ENCODE data around the gene SRD5A1. TPM values are rescaled to one million over a fixed set of nuclear protein-coding genes. Genes with fewer than 3 reads are reported as not detected.
"Not testable (repeated sequence)": the region's sequence is repeated elsewhere in the genome, so short reads cannot be mapped to it uniquely, and the experiment has no call there.

SRD5A1 gene
- total RNA-seq, 1 experiment from 2014 or later = 19.5 TPM

DNA sequence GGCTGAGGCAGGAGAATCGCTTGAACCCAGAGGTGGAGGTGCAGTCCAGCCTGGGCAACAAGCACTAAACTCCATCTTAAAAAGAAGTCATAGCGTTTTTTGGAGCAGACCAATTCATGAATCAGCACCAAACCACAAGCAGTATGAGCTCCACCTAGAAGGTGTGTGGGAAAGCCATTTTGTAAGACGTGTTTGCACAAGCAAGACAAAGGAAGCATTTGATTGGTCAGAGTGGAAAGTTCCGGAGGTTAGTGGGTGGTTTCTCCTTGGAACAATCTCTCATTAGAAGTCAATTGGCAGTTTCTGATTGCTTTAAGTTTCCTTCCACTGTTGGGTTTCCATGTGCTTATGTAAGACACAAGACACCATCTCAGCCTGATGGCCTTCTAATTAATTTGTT, 5.0 kb downstream of the SRD5A1 start:
- DNase-seq = peak; percentile 37
- Histone ChIP-seq H3K27ac (ENCODE audit: low read length) (no peak overlapping the region), H3K27me3 (ENCODE audit: low read length) (no peaks in the 10 kb centered on the region), H3K9me3 (ENCODE audit: low read length) (no peaks in the 10 kb centered on the region), H3K79me2 (ENCODE audit: low read length) (peaks cover 25% of the 10 kb centered on the region), H2AFZ (ENCODE audit: low read length) (no peak overlapping the region), H3K9me2 (replicated peaks; ENCODE audit: insufficient read depth, low read length) (no peaks in the 10 kb centered on the region), H3K36me3 (ENCODE audit: insufficient read depth, low read length) (no peaks in the 10 kb centered on the region), H3K4me3 (ENCODE audit: low read length) (no peak overlapping the region), H3K4me1 (ENCODE audit: low read length) (peaks cover 15% of the 10 kb centered on the region), H3K9ac (ENCODE audit: low read length) (no peak overlapping the region), H4K20me1 (ENCODE audit: insufficient read depth, low read depth, low read length) (no peaks in the 10 kb centered on the region), H3K4me2 (ENCODE audit: low read depth, low read length, poor library complexity, severe bottlenecking) (no peak overlapping the region)

DNA sequence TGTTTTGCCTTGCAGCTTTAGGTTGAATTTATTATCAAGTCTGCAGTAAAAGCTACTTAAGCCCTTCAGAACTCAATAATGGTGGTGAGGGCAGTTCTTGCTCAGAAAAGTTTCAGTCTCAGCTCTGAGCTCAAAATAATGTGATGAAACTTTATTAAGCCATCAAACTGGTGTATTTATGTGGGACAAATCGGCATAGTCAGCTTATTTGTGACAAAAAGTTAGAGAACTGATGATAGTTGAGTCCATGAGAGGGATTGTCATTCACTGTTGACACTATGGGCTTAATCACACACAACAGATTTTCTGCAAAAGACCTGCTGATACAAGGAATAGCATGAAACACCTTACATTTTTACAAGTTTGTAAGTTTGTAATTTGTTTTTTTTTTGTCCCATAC, 9.4 kb downstream of the SRD5A1 start:
- no peak for DNase-seq
- no peaks in the 10 kb centered on the region; the same call in 1 of the 2 replicates for H3K79me2 ChIP-seq (ENCODE audit: low read length)

DNA sequence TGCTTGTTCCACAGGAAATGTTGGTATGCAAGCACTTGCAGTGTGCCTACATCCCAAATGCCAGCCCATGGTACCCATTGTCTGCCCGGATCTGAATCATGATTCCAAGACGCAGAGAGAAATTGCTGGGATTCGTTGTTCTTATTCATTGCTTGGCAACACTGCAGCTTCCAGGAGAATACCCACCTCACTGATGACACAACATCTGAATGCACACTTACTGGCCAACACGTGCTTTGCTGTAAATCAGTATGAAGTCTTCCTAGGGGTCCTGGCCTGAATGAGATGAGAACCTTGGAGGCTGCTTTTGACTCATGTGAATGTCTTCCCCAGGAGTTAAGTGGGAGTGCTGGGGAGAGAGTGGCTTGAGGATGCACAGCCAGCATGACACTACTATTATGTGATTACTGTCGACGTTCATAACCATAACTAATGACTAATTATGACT, 11.6 kb downstream of the SRD5A1 start:
- H3K27ac ChIP-seq (ENCODE audit: low read length) = no peak overlapping the region
- no peaks in the 10 kb centered on the region for H4K20me1 ChIP-seq (ENCODE audit: insufficient read depth, low read depth, low read length)
- H2AFZ ChIP-seq (ENCODE audit: low read length) = no peak overlapping the region
- H3K9me3 ChIP-seq (ENCODE audit: low read length) = no peaks in the 10 kb centered on the region
- H3K27me3 ChIP-seq (ENCODE audit: low read length) = no peaks in the 10 kb centered on the region
- H3K9me2 ChIP-seq (replicated peaks; ENCODE audit: insufficient read depth, low read length) = no peaks in the 10 kb centered on the region
- no peak for DNase-seq
- no peaks in the 10 kb centered on the region for H3K36me3 ChIP-seq (ENCODE audit: insufficient read depth, low read length)
- H3K4me3 ChIP-seq (ENCODE audit: low read length) = no peak overlapping the region
- no peak overlapping the region for H3K9ac ChIP-seq (ENCODE audit: low read length)
- peaks cover 4% of the 10 kb centered on the region for H3K4me1 ChIP-seq (ENCODE audit: low read length)
- peaks cover 2% of the 10 kb centered on the region; the same call in 1 of the 2 replicates for H3K79me2 ChIP-seq (ENCODE audit: low read length)
- H3K4me2 ChIP-seq (ENCODE audit: low read depth, low read length, poor library complexity, severe bottlenecking) = no peak overlapping the region

More for the DNA sequence above, 9.4 kb downstream of the SRD5A1 start:
- H3K4me1 ChIP-seq (ENCODE audit: low read length) = no peaks in the 10 kb centered on the region
- no peaks in the 10 kb centered on the region for H3K27me3 ChIP-seq (ENCODE audit: low read length)
- no peaks in the 10 kb centered on the region for H3K36me3 ChIP-seq (ENCODE audit: insufficient read depth, low read length)
- H3K9me3 ChIP-seq (ENCODE audit: low read length) = no peaks in the 10 kb centered on the region
- no peak overlapping the region for H3K27ac ChIP-seq (ENCODE audit: low read length)
- H4K20me1 ChIP-seq (ENCODE audit: insufficient read depth, low read depth, low read length) = no peaks in the 10 kb centered on the region
- H2AFZ ChIP-seq (ENCODE audit: low read length) = no peak overlapping the region
- no peak overlapping the region for H3K4me2 ChIP-seq (ENCODE audit: low read depth, low read length, poor library complexity, severe bottlenecking)
- H3K9me2 ChIP-seq (replicated peaks; ENCODE audit: insufficient read depth, low read length) = no peaks in the 10 kb centered on the region
- H3K4me3 ChIP-seq (ENCODE audit: low read length) = no peak overlapping the region
- H3K9ac ChIP-seq (ENCODE audit: low read length) = no peak overlapping the region

DNA sequence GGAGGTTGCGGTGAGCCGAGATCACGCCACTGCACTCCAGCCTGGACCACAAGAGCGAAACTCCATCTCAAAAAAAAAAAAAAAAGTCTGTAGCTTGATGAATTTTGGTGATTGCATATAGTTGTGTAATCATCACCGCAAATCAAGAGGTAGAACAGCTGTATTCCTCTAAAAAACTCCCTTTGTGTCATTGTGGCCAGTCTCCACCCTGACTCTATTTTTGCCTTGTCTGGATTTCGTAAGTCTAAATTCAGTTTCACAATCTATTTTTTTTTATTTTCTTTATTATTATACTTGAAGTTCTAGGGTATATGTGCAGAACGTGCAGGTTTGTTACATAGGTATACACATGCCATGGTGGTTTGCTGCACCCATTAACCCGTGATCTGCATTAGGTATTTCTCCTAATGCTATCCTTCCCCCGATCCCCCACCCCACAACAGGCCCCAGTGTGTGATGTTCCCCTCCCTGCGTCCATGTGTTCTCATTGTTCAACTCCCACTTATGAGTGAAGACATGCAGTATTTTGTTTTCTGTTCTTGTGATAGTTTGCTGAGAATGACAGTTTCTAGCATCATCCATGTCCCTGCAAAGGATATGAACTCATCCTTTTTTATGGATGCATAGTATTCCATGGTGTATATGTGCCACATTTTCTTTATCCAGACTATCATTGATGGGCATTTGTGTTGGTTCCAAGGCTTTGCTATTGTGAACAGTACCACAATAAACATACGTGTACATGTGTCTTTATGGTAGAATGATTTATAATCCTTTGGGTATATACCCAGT, 12.5 kb downstream of the SRD5A1 start:
- not testable (repeated sequence) for H3K4me3 ChIP-seq (ENCODE audit: low read length); H3K36me3 ChIP-seq (ENCODE audit: insufficient read depth, low read length); DNase-seq; H3K4me1 ChIP-seq (ENCODE audit: low read length); H3K27ac ChIP-seq (ENCODE audit: low read length); H3K9me2 ChIP-seq (replicated peaks; ENCODE audit: insufficient read depth, low read length); H3K27me3 ChIP-seq (ENCODE audit: low read length); H4K20me1 ChIP-seq (ENCODE audit: insufficient read depth, low read depth, low read length); H3K4me2 ChIP-seq (ENCODE audit: low read depth, low read length, poor library complexity, severe bottlenecking); H3K79me2 ChIP-seq (ENCODE audit: low read length); H2AFZ ChIP-seq (ENCODE audit: low read length); H3K9me3 ChIP-seq (ENCODE audit: low read length); H3K9ac ChIP-seq (ENCODE audit: low read length)

DNA sequence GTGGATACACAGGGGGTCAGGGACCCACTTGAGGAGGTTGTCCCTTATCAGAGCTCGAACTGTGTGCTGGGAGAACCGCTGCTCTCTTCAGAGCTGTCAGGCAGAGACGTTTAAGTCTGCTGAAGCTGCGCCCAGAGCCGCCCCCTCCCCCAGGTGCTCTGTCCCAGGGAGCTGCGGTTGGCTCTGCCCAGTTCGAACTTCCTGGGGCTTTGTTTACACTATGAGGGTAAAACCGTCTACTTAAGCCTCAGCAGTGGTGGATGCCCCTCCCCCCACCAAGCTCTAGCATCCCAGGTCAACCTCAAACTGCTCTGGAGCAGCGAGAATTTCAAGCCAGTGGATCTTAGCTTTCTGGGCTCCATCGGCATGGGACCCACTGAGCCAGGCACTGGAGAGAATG, 15.9 kb downstream of the SRD5A1 start:
- H3K9ac ChIP-seq (ENCODE audit: low read length) = no peak overlapping the region
- no peaks in the 10 kb centered on the region for H3K9me3 ChIP-seq (ENCODE audit: low read length)
- no peaks in the 10 kb centered on the region for H4K20me1 ChIP-seq (ENCODE audit: insufficient read depth, low read depth, low read length)
- no peak overlapping the region for H3K4me2 ChIP-seq (ENCODE audit: low read depth, low read length, poor library complexity, severe bottlenecking)
- H2AFZ ChIP-seq (ENCODE audit: low read length) = no peak overlapping the region
- no peak for DNase-seq
- no peaks in the 10 kb centered on the region for H3K27me3 ChIP-seq (ENCODE audit: low read length)
- no peak overlapping the region for H3K27ac ChIP-seq (ENCODE audit: low read length)
- peaks cover 17% of the 10 kb centered on the region for H3K4me1 ChIP-seq (ENCODE audit: low read length)
- H3K9me2 ChIP-seq (replicated peaks; ENCODE audit: insufficient read depth, low read length) = no peaks in the 10 kb centered on the region
- no peaks in the 10 kb centered on the region for H3K36me3 ChIP-seq (ENCODE audit: insufficient read depth, low read length)
- H3K79me2 ChIP-seq (ENCODE audit: low read length) = peaks cover 7% of the 10 kb centered on the region; the same call in 1 of the 2 replicates
- no peak overlapping the region for H3K4me3 ChIP-seq (ENCODE audit: low read length)

DNA sequence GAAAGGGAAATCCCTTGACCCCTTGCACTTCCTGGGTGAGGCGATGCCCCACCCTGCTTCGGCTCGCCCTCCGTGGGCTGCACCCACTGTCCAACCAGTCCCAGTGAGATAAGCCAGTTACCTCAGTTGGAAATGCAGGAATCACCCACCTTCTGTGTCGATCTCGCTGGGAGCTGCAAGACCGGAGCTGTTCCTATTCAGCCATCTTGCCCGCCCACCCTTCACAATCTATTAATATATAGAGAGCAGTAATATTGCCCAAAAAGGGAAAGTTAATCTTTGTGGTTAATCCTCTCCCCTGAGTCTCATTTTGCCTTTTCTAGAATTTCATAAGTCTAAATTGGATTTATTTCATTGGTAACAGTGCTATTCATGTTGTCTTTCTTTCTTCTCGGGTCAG, 16.4 kb downstream of the SRD5A1 start:
- no peaks in the 10 kb centered on the region for H3K27me3 ChIP-seq (ENCODE audit: low read length)
- H3K4me1 ChIP-seq (ENCODE audit: low read length) = peaks cover 17% of the 10 kb centered on the region
- no peaks in the 10 kb centered on the region for H3K9me3 ChIP-seq (ENCODE audit: low read length)
- H3K9me2 ChIP-seq (replicated peaks; ENCODE audit: insufficient read depth, low read length) = no peaks in the 10 kb centered on the region
- H3K36me3 ChIP-seq (ENCODE audit: insufficient read depth, low read length) = no peaks in the 10 kb centered on the region
- peaks cover 7% of the 10 kb centered on the region; the same call in 1 of the 2 replicates for H3K79me2 ChIP-seq (ENCODE audit: low read length)
- no peak overlapping the region for H2AFZ ChIP-seq (ENCODE audit: low read length)
- H3K4me3 ChIP-seq (ENCODE audit: low read length) = no peak overlapping the region
- H4K20me1 ChIP-seq (ENCODE audit: insufficient read depth, low read depth, low read length) = no peaks in the 10 kb centered on the region
- no peak overlapping the region for H3K4me2 ChIP-seq (ENCODE audit: low read depth, low read length, poor library complexity, severe bottlenecking)
- no peak for DNase-seq
- no peak overlapping the region for H3K9ac ChIP-seq (ENCODE audit: low read length)
- H3K27ac ChIP-seq (ENCODE audit: low read length) = no peak overlapping the region

DNA sequence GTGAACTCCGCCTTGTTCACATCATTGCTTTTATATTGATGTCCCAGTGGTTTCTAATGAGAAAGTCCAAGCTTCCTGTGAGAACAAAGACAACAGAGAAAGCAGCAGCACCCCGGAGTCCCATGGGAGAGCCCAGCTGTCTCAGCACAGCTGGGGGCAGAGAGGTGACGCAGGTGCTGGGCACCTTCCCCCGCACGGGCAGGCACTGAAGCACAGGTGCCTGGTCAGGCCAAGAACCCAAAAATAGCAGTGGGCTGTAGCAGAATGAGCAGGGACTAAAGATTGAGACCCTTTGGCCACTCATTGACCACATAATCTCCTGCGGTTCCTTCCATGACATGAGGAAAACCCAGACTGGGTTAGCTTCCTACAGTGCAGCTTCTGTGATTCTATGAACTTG, 18.8 kb downstream of the SRD5A1 start:
- no peak overlapping the region for H3K4me2 ChIP-seq (ENCODE audit: low read depth, low read length, poor library complexity, severe bottlenecking)
- no peak overlapping the region for H2AFZ ChIP-seq (ENCODE audit: low read length)
- H3K27me3 ChIP-seq (ENCODE audit: low read length) = no peaks in the 10 kb centered on the region
- peaks cover 11% of the 10 kb centered on the region; the same call in 1 of the 2 replicates for H3K36me3 ChIP-seq (ENCODE audit: insufficient read depth, low read length)
- no peaks in the 10 kb centered on the region for H3K9me2 ChIP-seq (replicated peaks; ENCODE audit: insufficient read depth, low read length)
- H4K20me1 ChIP-seq (ENCODE audit: insufficient read depth, low read depth, low read length) = no peaks in the 10 kb centered on the region
- DNase-seq = peak; percentile 43
- H3K9ac ChIP-seq (ENCODE audit: low read length) = no peak overlapping the region
- no peak overlapping the region for H3K4me3 ChIP-seq (ENCODE audit: low read length)
- H3K79me2 ChIP-seq (ENCODE audit: low read length) = peaks cover 7% of the 10 kb centered on the region; the same call in 1 of the 2 replicates
- H3K27ac ChIP-seq (ENCODE audit: low read length) = no peak overlapping the region
- no peaks in the 10 kb centered on the region for H3K9me3 ChIP-seq (ENCODE audit: low read length)
- H3K4me1 ChIP-seq (ENCODE audit: low read length) = peaks cover 17% of the 10 kb centered on the region

DNA sequence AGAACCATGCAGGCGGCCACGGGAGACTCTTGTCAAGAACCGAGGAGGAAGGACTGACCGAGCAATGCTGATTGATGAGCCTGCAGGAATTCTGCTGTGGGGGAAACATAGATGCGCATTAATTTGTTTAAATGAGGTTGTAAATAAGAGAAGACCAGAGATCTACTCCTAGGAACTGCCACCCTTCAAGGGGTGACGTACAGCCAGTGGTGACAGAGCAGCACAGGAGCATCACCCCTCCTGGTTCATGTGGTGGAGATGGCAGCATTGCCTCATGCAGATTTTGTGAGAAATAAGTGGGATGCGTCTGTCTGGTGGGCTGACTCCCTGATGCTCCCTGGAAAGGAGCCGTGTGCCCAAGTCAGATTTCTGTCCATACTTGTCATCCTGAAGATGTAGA, 22.2 kb downstream of the SRD5A1 start:
- no peak overlapping the region for H3K27ac ChIP-seq (ENCODE audit: low read length)
- H3K79me2 ChIP-seq (ENCODE audit: low read length) = peaks cover 4% of the 10 kb centered on the region; the same call in 1 of the 2 replicates
- no peaks in the 10 kb centered on the region for H3K9me3 ChIP-seq (ENCODE audit: low read length)
- DNase-seq = no peak
- peaks cover 11% of the 10 kb centered on the region; the same call in 1 of the 2 replicates for H3K36me3 ChIP-seq (ENCODE audit: insufficient read depth, low read length)
- no peak overlapping the region for H3K4me3 ChIP-seq (ENCODE audit: low read length)
- no peaks in the 10 kb centered on the region for H3K27me3 ChIP-seq (ENCODE audit: low read length)
- H3K9me2 ChIP-seq (replicated peaks; ENCODE audit: insufficient read depth, low read length) = no peaks in the 10 kb centered on the region
- no peak overlapping the region for H3K4me2 ChIP-seq (ENCODE audit: low read depth, low read length, poor library complexity, severe bottlenecking)
- no peaks in the 10 kb centered on the region for H4K20me1 ChIP-seq (ENCODE audit: insufficient read depth, low read depth, low read length)
- peaks cover 11% of the 10 kb centered on the region for H3K4me1 ChIP-seq (ENCODE audit: low read length)
- H2AFZ ChIP-seq (ENCODE audit: low read length) = no peak overlapping the region
- no peak overlapping the region for H3K9ac ChIP-seq (ENCODE audit: low read length)
